Glomerular endothelial cell (primary cell): Measurements from ENCODE around the gene C16orf90. TPM values are rescaled to one million over a fixed set of nuclear protein-coding genes. Genes with fewer than 3 reads are reported as not detected.
A peak's percentile ranks its signal among the peaks of the same experiment; 100 is the strongest.

ENCODE experiments used
- DNase-seq: peaks from one replicate; pipeline ENCODE4 v3.0.0-alpha.2; 2011; ENCODE audit warnings: low read depth, low spot score; ENCODE audit errors: extremely low read depth
- total RNA-seq: library from RNA; depleted of rRNA; stranded (reverse); fragments of >200 nt; gene quantifications from 2 replicates; pipeline ENCODE4 v1.2.3, GENCODE V29; 2015

C16orf90 gene
- total RNA-seq = not detected in 2 replicates

- no peak for DNase-seq
Observed at GRCh38 chr16:3495176-3495575, at the start of gene C16orf90. C16orf90 (minus strand) TSS chr16:3495489; CDS start chr16:3495421, 68 bp downstream.

- no peak for DNase-seq
Observed at GRCh38 chr16:3542601-3543373, 47.5 kb upstream of the C16orf90 start.

GRCh38 chr16:3541527-3542155, 46.4 kb upstream of the C16orf90 start:
- DNase-seq = no peak

GRCh38 chr16:3538222-3538621, 42.9 kb upstream of the C16orf90 start:
- DNase-seq = no peak

GRCh38 chr16:3536851-3537250, 41.6 kb upstream of the C16orf90 start:
- DNase-seq = no peak

- DNase-seq = no peak
Observed at GRCh38 chr16:3536271-3536731, 41.0 kb upstream of the C16orf90 start.

GRCh38 chr16:3534126-3534525, 38.8 kb upstream of the C16orf90 start:
- DNase-seq = no peak

- DNase-seq = no peak
Observed at GRCh38 chr16:3532741-3533140, 37.5 kb upstream of the C16orf90 start.

GRCh38 chr16:3530371-3530914, 35.2 kb upstream of the C16orf90 start:
- DNase-seq = no peak

GRCh38 chr16:3529175-3529574, 33.9 kb upstream of the C16orf90 start:
- no peak for DNase-seq

GRCh38 chr16:3528406-3528805, 33.1 kb upstream of the C16orf90 start:
- no peak for DNase-seq

GRCh38 chr16:3527216-3527829, 32.0 kb upstream of the C16orf90 start:
- DNase-seq = peak; percentile 20

GRCh38 chr16:3525951-3526350, 30.7 kb upstream of the C16orf90 start:
- no peak for DNase-seq

- no peak for DNase-seq
Observed at GRCh38 chr16:3523281-3523680, 28.0 kb upstream of the C16orf90 start.

GRCh38 chr16:3520841-3521240, 25.6 kb upstream of the C16orf90 start:
- DNase-seq = no peak

GRCh38 chr16:3520413-3520812, 25.1 kb upstream of the C16orf90 start:
- DNase-seq = no peak

GRCh38 chr16:3519581-3519980, 24.3 kb upstream of the C16orf90 start:
- no peak for DNase-seq

GRCh38 chr16:3518986-3519348, 23.7 kb upstream of the C16orf90 start:
- DNase-seq = no peak

GRCh38 chr16:3518292-3518985, 23.1 kb upstream of the C16orf90 start:
- no peak for DNase-seq

- no peak for DNase-seq
Observed at GRCh38 chr16:3515897-3516296, 20.6 kb upstream of the C16orf90 start.

GRCh38 chr16:3514621-3515020, 19.3 kb upstream of the C16orf90 start:
- no peak for DNase-seq
